G401 (cell line): ENCODE data around the gene NECTIN2. TPM values are rescaled to one million over a fixed set of nuclear protein-coding genes. Genes with fewer than 3 reads are reported as not detected.
"Not testable (repeated sequence)": the region's sequence is repeated elsewhere in the genome, so short reads cannot be mapped to it uniquely, and the experiment has no call there.

Experiments used
- DNase-seq: peaks from one replicate; pipeline ENCODE4 v3.0.0-alpha.2; 2015; ENCODE audit warnings: low spot score
- in situ Hi-C: cut with HindIII; loops from 2 replicates; pipeline ENCODE4 v1.10.0; 2016; ENCODE audit warnings: low sequenced_read_pairs, mixed read lengths
- total RNA-seq: library from RNA; depleted of rRNA; stranded (reverse); fragments of >200 nt; shearing (Covaris generic); gene quantifications from 2 replicates; pipeline ENCODE4 v1.2.3, GENCODE V29; 2014

The NECTIN2 gene
- total RNA-seq, 1 experiment from 2014 or later, result 126 TPM

DNA sequence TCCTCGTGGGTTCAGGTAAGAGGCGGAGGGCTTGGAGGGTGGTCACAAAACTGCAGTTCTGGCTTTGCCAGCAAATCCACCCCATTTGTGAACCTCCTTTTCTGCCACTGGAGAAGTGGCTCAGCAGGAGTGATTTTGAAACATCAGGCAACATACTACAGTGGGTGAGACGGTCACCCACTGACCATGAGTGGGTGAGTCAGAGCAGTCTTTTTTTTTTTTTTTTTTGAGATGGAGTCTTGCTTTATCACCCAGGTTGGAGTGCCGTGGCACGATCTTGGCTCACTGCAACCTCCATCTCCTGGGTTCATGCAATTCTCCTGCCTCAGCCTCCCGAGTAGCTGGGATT, 47.9 kb downstream of the NECTIN2 start:
- DNase-seq, result no peak
- in situ Hi-C loops, result no loop called here

DNA sequence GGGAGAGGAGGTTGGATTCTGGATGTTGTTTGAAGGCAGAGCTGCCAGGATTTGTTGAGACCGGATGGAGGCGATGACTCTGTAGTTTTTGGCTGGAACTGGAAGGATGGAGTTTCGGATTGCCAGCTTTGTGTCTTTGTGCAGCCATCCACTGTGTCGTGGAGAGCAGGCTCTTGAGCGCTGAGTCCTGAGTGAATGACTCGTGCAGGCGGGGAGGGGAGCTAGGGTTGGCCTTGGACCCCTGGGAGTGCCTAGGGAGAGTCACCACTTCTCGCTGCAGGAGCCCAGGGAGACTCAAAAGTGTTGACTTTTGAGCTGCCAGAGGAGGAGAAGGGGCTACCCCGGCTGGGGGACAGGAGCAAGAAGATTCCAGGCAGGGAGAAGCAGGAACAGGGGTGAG, 48.8 kb downstream of the NECTIN2 start:
- DNase-seq, result no peak
- in situ Hi-C loops, result no loop called here

DNA sequence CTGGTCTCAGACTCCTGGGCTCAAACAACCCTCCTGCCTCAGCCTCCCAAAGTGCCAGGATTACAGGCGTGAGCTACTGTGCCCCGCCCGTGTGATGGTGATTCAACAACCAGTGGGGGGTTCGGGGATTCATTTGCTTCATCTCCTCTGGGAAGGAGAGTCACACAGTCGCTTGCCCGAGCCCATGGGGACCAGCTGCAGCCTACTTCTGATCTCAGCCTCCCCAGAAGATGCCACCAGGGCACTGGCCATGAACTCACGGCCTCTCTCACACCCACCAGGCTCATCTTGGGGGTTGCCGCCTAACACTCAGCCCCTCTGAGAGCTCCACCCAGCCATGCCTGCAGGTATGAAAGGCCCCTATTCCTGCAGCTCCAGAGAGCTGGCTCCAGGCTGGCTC, 51.7 kb downstream of the NECTIN2 start:
- in situ Hi-C loops, result no loop called here

DNA sequence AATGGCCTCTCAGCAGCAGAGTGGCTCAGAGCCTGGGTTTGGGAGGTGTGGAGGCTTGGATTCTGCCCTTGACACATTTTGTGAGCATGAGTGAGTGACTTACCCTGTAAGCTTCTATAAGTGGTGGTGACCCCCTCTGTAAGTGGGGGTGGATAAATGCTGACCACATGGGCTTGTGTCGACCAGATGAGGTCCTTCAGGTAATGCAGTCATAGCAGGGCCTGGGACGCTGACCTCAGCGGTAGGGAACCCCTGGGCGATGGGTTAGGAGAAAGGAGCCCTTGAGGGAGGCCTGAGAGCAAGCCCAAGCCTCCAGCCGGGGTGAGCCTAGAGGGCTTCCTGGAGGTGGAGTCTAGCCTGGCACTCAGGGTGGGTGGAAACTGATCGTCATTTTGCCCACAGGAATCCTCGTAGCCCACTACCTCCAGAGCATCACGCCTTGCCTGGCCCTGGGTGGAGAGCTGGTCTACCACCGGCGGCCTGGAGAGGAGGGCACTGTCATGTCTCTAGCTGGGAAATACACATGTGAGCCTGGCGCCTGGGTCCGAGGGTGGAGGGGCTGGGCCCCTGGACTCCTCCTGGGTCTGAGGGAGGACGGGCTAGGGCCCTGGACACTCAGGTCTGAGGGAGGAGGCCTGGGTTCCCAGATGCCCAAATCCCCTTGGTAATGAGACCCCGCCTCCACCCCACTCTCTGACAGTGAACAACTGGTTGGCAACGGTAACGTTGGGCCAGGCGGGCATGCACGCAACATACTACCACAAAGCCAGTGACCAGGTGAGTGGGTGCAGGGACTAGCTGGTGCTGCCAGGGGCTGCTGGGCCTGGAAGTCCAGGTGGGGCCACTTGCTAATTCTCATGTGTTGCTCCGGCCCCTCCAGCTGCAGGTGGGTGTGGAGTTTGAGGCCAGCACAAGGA, 54.5 kb downstream of the NECTIN2 start:
- no peak for DNase-seq
- in situ Hi-C loops, result no loop called here

More for the DNA sequence above, 51.7 kb downstream of the NECTIN2 start:
- no peak for DNase-seq

DNA sequence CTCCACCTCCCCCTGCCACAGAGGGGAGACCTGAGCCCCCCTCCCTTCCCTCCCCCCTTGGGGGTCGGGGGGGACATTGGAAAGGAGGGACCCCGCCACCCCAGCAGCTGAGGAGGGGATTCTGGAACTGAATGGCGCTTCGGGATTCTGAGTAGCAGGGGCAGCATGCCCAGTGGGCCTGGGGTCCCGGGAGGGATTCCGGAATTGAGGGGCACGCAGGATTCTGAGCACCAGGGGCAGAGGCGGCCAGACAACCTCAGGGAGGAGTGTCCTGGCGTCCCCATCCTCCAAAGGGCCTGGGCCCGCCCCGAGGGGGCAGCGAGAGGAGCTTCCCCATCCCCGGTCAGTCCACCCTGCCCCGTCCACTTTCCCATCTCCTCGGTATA, 57.1 kb downstream of the NECTIN2 start:
- in situ Hi-C loops, result no loop called here

DNA sequence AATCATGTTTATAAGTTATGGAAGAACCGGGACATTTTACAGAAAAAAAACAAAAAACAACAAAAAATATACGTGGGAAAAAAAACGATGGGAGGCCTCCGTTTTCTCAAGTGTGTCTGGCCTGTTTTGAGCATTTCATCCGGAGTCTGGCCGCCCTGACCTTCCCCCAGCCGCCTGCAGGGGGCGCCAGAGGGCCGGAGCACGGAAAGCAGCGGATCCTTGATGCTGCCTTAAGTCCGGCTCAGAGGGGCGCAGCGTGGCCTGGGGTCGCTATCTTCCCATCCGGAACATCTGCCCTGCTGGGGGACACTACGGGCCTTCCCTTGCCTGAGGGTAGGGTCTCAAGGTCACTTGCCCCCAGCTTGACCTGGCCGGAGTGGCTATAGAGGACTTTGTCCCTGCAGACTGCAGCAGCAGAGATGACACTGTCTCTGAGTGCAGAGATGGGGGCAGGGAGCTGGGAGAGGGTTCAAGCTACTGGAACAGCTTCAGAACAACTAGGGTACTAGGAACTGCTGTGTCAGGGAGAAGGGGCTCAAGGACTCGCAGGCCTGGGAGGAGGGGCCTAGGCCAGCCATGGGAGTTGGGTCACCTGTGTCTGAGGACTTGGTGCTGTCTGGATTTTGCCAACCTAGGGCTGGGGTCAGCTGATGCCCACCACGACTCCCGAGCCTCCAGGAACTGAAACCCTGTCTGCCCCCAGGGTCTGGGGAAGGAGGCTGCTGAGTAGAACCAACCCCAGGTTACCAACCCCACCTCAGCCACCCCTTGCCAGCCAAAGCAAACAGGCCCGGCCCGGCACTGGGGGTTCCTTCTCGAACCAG, 57.7 kb downstream of the NECTIN2 start:
- peak; percentile 61 for DNase-seq
- in situ Hi-C loops, result no loop called here

More for the DNA sequence above, 57.1 kb downstream of the NECTIN2 start:
- DNase-seq, result no peak

DNA sequence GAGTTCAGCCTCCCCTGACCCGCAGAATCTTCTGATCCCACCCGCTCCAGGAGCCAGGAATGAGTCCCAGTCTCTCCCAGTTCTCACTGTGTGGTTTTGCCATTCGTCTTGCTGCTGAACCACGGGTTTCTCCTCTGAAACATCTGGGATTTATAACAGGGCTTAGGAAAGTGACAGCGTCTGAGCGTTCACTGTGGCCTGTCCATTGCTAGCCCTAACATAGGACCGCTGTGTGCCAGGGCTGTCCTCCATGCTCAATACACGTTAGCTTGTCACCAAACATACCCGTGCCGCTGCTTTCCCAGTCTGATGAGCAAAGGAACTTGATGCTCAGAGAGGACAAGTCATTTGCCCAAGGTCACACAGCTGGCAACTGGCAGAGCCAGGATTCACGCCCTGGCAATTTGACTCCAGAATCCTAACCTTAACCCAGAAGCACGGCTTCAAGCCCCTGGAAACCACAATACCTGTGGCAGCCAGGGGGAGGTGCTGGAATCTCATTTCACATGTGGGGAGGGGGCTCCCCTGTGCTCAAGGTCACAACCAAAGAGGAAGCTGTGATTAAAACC, 58.4 kb downstream of the NECTIN2 start:
- in situ Hi-C loops, result no loop called here
- no peak for DNase-seq

DNA sequence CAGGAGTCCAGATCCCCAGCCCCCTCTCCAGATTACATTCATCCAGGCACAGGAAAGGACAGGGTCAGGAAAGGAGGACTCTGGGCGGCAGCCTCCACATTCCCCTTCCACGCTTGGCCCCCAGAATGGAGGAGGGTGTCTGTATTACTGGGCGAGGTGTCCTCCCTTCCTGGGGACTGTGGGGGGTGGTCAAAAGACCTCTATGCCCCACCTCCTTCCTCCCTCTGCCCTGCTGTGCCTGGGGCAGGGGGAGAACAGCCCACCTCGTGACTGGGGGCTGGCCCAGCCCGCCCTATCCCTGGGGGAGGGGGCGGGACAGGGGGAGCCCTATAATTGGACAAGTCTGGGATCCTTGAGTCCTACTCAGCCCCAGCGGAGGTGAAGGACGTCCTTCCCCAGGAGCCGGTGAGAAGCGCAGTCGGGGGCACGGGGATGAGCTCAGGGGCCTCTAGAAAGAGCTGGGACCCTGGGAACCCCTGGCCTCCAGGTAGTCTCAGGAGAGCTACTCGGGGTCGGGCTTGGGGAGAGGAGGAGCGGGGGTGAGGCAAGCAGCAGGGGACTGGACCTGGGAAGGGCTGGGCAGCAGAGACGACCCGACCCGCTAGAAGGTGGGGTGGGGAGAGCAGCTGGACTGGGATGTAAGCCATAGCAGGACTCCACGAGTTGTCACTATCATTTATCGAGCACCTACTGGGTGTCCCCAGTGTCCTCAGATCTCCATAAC, 59.5 kb downstream of the NECTIN2 start, which contains the start of gene APOE:
APOE (plus strand) TSS at position 360 of the 724 bp plus-strand sequence. CDS start 829 bp downstream, outside the sequence.
- peak; percentile 55 for DNase-seq
- in situ Hi-C loops, result no loop called here

DNA sequence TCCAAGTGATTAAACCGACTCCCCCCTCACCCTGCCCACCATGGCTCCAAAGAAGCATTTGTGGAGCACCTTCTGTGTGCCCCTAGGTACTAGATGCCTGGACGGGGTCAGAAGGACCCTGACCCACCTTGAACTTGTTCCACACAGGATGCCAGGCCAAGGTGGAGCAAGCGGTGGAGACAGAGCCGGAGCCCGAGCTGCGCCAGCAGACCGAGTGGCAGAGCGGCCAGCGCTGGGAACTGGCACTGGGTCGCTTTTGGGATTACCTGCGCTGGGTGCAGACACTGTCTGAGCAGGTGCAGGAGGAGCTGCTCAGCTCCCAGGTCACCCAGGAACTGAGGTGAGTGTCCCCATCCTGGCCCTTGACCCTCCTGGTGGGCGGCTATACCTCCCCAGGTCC, 61.5 kb downstream of the NECTIN2 start:
- DNase-seq, result no peak
- in situ Hi-C loops, result no loop called here

DNA sequence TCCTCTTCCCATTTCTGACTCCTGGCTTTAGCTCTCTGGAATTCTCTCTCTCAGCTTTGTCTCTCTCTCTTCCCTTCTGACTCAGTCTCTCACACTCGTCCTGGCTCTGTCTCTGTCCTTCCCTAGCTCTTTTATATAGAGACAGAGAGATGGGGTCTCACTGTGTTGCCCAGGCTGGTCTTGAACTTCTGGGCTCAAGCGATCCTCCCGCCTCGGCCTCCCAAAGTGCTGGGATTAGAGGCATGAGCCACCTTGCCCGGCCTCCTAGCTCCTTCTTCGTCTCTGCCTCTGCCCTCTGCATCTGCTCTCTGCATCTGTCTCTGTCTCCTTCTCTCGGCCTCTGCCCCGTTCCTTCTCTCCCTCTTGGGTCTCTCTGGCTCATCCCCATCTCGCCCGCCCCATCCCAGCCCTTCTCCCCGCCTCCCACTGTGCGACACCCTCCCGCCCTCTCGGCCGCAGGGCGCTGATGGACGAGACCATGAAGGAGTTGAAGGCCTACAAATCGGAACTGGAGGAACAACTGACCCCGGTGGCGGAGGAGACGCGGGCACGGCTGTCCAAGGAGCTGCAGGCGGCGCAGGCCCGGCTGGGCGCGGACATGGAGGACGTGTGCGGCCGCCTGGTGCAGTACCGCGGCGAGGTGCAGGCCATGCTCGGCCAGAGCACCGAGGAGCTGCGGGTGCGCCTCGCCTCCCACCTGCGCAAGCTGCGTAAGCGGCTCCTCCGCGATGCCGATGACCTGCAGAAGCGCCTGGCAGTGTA, 62.2 kb downstream of the NECTIN2 start:
- DNase-seq, result no peak
- in situ Hi-C loops, result no loop called here

DNA sequence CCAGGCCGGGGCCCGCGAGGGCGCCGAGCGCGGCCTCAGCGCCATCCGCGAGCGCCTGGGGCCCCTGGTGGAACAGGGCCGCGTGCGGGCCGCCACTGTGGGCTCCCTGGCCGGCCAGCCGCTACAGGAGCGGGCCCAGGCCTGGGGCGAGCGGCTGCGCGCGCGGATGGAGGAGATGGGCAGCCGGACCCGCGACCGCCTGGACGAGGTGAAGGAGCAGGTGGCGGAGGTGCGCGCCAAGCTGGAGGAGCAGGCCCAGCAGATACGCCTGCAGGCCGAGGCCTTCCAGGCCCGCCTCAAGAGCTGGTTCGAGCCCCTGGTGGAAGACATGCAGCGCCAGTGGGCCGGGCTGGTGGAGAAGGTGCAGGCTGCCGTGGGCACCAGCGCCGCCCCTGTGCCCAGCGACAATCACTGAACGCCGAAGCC, 62.8 kb downstream of the NECTIN2 start:
- no peak for DNase-seq

DNA sequence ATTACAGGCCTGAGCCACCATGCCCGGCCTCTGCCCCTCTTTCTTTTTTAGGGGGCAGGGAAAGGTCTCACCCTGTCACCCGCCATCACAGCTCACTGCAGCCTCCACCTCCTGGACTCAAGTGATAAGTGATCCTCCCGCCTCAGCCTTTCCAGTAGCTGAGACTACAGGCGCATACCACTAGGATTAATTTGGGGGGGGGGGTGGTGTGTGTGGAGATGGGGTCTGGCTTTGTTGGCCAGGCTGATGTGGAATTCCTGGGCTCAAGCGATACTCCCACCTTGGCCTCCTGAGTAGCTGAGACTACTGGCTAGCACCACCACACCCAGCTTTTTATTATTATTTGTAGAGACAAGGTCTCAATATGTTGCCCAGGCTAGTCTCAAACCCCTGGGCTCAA, 63.7 kb downstream of the NECTIN2 start:
- in situ Hi-C loops, result no loop called here
- no peak for DNase-seq

More for the DNA sequence above, 62.8 kb downstream of the NECTIN2 start:
- in situ Hi-C loops, result no loop called here

DNA sequence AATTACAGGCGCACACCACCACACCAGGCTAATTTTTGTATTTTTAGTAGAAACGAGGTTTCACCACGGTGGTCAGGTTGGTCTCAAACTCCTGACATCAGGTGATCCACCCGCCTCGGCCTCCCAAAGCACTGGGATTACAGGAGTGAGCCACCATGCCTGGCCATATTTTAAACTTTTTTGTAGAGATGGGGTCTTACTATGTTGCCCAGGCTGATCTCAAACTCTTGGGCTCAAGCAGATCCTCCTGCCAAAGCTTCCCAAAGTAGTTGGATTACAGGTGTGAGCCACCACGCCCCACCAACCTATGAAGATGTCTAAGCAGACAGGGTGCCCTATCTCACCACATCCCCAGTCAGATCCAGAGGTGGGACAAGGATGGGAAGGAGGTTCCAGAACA, 65.8 kb downstream of the NECTIN2 start:
- DNase-seq, in situ Hi-C loops: not testable (repeated sequence)

DNA sequence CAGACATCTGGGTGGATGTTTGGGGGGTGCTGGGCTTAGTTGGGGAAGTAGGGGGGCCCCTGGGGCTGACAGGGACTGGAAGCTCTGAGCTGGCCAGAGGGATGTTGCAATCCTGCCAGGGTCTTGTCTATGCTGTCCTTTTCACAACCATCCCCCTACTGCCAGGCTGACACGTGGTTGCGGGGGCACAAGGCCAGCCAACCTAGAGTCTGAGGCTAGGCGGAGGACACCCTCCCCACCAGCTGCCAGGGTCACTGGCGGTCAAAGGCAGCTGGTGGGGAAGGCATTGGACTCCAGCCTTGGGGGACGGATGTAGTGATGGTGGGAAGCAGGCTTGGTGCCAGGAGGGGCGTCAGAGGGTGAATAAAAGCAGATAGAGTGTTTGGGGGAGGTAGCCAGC, 66.8 kb downstream of the NECTIN2 start:
- in situ Hi-C loops, result no loop called here
- no peak for DNase-seq

DNA sequence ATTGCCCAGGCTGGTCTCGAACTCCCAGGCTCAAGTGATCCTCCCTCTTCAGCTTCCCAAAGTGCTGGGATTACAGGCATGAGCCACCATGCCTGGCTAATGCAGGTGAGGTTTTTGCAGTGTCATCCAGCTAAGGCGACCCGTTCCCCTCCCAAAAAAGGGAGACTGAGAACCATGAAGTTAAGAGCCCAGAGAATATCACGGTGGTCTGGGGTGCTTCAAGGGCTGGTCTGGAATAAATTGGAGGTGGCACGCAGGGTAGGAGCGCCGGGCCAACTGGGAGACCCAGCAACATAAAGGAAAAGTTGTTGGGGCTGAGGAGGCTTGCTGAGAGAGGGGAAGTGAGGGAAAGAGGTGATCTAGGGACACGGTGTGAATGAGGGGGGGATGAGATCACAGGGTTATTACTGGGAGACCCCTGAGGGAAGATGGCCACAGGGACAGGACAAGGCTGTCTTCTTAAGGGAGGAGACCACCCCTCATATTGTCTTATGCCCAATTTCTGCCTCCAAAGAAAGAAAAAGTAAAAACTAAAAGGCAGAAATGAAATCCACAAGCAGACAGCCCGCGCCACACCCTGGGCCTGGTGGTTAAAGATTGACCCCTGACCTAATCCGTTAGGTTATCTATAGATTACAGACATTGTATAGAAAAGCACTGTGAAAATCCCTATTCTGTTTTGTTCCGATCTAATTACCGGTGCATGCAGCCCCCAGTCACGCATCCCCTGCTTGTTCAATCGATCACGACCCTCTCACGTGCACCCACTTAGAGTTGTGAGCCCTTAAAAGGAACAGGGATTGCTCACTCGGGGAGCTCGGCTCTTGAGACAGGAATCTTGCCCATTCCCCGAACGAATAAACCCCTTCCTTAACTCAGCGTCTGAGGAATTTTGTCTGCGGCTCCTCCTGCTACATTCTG, 67.7 kb downstream of the NECTIN2 start:
- DNase-seq, in situ Hi-C loops: not testable (repeated sequence)

DNA sequence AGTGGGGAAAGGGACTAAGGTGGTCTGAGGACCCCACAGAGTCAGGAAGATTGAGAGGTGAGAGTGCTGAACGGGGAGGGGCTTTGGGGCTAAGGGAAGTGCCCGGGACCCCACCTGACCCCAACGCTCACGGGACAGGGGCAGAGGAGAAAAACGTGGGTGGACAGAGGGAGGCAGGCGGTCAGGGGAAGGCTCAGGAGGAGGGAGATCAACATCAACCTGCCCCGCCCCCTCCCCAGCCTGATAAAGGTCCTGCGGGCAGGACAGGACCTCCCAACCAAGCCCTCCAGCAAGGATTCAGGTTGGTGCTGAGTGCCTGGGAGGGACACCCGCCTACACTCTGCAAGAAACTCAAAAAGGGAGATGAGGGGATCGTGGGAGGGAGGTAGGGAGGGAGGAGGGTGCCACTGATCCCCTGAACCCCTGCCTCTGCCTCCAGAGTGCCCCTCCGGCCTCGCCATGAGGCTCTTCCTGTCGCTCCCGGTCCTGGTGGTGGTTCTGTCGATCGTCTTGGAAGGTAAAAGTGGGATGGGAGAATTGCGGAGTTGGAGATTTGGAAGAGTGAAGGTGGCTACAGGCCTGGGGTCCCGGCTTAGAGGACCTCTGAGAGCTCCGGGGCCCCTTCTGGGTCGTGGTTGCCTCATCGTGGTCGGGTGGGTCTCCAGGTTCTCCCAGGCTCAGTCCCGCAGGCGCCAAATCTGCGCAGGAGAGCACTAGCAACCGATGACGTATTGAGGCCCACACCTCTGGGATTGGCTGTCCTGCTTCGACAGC, 68.5 kb downstream of the NECTIN2 start, which contains the start of gene APOC1:
APOC1 (plus strand) TSS at position 176 of the 774 bp plus-strand sequence; CDS start at position 460, 284 bp downstream.
- DNase-seq, result peak; percentile 88
- in situ Hi-C loops, result not testable (repeated sequence)
